H1 (cell line): ENCODE measurements around the gene POLR3H. TPM values are rescaled to one million over a fixed set of nuclear protein-coding genes. Genes with fewer than 3 reads are reported as not detected.

Experiments
- CTCF ChIA-PET: fragments of 300-600 bp; sonication (Branson Sonifier 250); formaldehyde crosslinking; loops from one replicate; lab custom pipeline; 2021; ENCODE audit not compliant: partially characterized antibody; lab: Charles Lee
- POLR2A ChIA-PET: fragments of 300-600 bp; sonication (Branson Sonifier 250); formaldehyde crosslinking; loops from one replicate; lab custom pipeline; 2021; ENCODE audit warnings: inconsistent platforms; ENCODE audit not compliant: partially characterized antibody; lab: Charles Lee
- DNase-seq, 2 experiments: peaks; one replicate each; pipeline versions ENCODE4 v3.0.0 to v3.0.0-alpha.2; 2010 to 2022; ENCODE audit warnings: low spot score in 2 of 2, low read depth in 1 of 2, mixed read lengths in 1 of 2
- FAIRE-seq: peaks from 2 replicates; lab custom pipeline; 2011; peaks lifted over from hg19 to GRCh38; lab: Jason Lieb, UNC
- H2AFZ ChIP-seq: 2 replicates; pipeline ENCODE4 v1.8.1; 2012; ENCODE audit warnings: low read length, inconsistent platforms
- H2AK5ac ChIP-seq: 2 replicates; pipeline ENCODE4 v1.6.1; 2013; ENCODE audit warnings: low read depth, low read length
- H2BK120ac ChIP-seq: replicated peaks from 2 replicates; pipeline ENCODE3; 2013; ENCODE audit warnings: low read depth, low read length, inconsistent platforms
- H2BK12ac ChIP-seq: 2 replicates; pipeline ENCODE4 v1.6.1; 2013; ENCODE audit warnings: low read depth, low read length
- H2BK15ac ChIP-seq: 2 replicates; pipeline ENCODE4 v1.6.1; 2013; ENCODE audit warnings: low read length
- H2BK20ac ChIP-seq: 2 replicates; pipeline ENCODE4 v1.6.1; 2013; ENCODE audit warnings: low read length
- H2BK5ac ChIP-seq: 2 replicates; pipeline ENCODE4 v1.6.1; 2013; ENCODE audit warnings: low read depth, low read length
- H3K14ac ChIP-seq: 2 replicates; pipeline ENCODE4 v1.6.1; 2013; ENCODE audit warnings: inconsistent platforms; ENCODE audit not compliant: insufficient read length
- H3K18ac ChIP-seq: 2 replicates; pipeline ENCODE4 v1.6.1; 2013; ENCODE audit warnings: low read length; ENCODE audit errors: extremely low read depth
- H3K23ac ChIP-seq: 2 replicates; pipeline ENCODE4 v1.6.1; 2013; ENCODE audit warnings: inconsistent platforms; ENCODE audit not compliant: insufficient read length
- H3K23me2 ChIP-seq: 2 replicates; pipeline ENCODE4 v1.6.1; 2013; ENCODE audit warnings: low read depth, low read length
- H3K27ac ChIP-seq: 2 replicates; pipeline ENCODE4 v1.6.1; 2011; ENCODE audit warnings: low read depth, low read length, inconsistent platforms
- H3K27me3 ChIP-seq, 4 experiments: replicated peaks in 1 of 4; 1 replicate in 1 of 4; 2 replicates in 3 of 4; pipeline versions ENCODE4 v1.6.1 to v1.8.1; 2011 to 2013; ENCODE audit warnings: low read length in 3 of 4, mild to moderate bottlenecking in 3 of 4, inconsistent platforms in 2 of 4, mixed read lengths in 2 of 4, moderate library complexity in 1 of 4; ENCODE audit not compliant: control insufficient read depth in 3 of 4, insufficient read depth in 3 of 4; ENCODE audit errors: extremely low read depth in 1 of 4
- H3K36me3 ChIP-seq, 4 experiments: 2 replicates each; pipeline versions ENCODE4 v1.6.1 to v1.8.1; 2011 to 2013; ENCODE audit warnings: mild to moderate bottlenecking in 4 of 4, low read length in 3 of 4, moderate library complexity in 2 of 4, control low read depth in 1 of 4, inconsistent platforms in 1 of 4; ENCODE audit not compliant: insufficient read depth in 4 of 4, control insufficient read depth in 2 of 4
- H3K4ac ChIP-seq: replicated peaks from 2 replicates; pipeline ENCODE3; 2013; ENCODE audit warnings: low read length, low read depth, mixed read lengths, inconsistent platforms; ENCODE audit not compliant: insufficient read length
- H3K4me1 ChIP-seq, 4 experiments: replicated peaks in 1 of 4; 1 replicate in 1 of 4; 2 replicates in 3 of 4; pipeline versions ENCODE4 v1.6.1 to v1.8.1; 2011 to 2013; ENCODE audit warnings: low read length in 3 of 4, inconsistent platforms in 2 of 4, mixed read lengths in 1 of 4; ENCODE audit not compliant: insufficient read depth in 4 of 4, control insufficient read depth in 3 of 4
- H3K4me2 ChIP-seq, 2 experiments: 2 replicates each; pipeline versions ENCODE4 v1.6.1 to v1.8.1; 2011 to 2013; ENCODE audit warnings: low read depth in 2 of 2, low read length in 2 of 2, control low read depth in 1 of 2, inconsistent platforms in 1 of 2, mild to moderate bottlenecking in 1 of 2; ENCODE audit not compliant: insufficient read depth in 1 of 2
- H3K4me3 ChIP-seq, 4 experiments: fragments of 200-600, 300-600 bp in 1 of 4; sonication (generic), shearing (Covaris generic), sonication (Bioruptor Twin) in 1 of 4; 2 replicates each; pipeline versions ENCODE4 v1.5.1 to v1.8.1; 2011 to 2016; ENCODE audit warnings: low read length in 4 of 4, low read depth in 3 of 4, control low read depth in 2 of 4, inconsistent platforms in 2 of 4, mild to moderate bottlenecking in 2 of 4, mixed read lengths in 1 of 4, moderate library complexity in 1 of 4; ENCODE audit not compliant: insufficient read depth in 2 of 4; ENCODE audit errors: extremely low read depth in 1 of 4
- H3K56ac ChIP-seq: replicated peaks from 2 replicates; pipeline ENCODE3; 2013; ENCODE audit warnings: low read depth, mild to moderate bottlenecking, mixed read lengths, low read length, inconsistent platforms; ENCODE audit not compliant: insufficient read length
- H3K79me1 ChIP-seq: 2 replicates; pipeline ENCODE4 v1.6.1; 2013; ENCODE audit warnings: low read depth, low read length, control low read depth
- H3K79me2 ChIP-seq, 2 experiments: 2 replicates each; pipeline versions ENCODE4 v1.6.1 to v1.8.1; 2012 to 2013; ENCODE audit warnings: low read length in 2 of 2, mild to moderate bottlenecking in 2 of 2, inconsistent platforms in 1 of 2; ENCODE audit not compliant: insufficient read depth in 2 of 2, control insufficient read depth in 1 of 2
- H3K9ac ChIP-seq, 4 experiments: replicated peaks in 1 of 4; 1 replicate in 1 of 4; 2 replicates in 3 of 4; pipeline versions ENCODE4 v1.6.1 to v1.8.1; 2011 to 2013; ENCODE audit warnings: low read depth in 3 of 4, low read length in 3 of 4, control low read depth in 2 of 4, mild to moderate bottlenecking in 2 of 4, moderate library complexity in 2 of 4, inconsistent platforms in 1 of 4; ENCODE audit errors: extremely low read depth in 1 of 4
- H3K9me3 ChIP-seq, 2 experiments: 2 replicates each; pipeline versions ENCODE4 v1.6.1 to v1.8.1; 2012 to 2013; ENCODE audit warnings: mild to moderate bottlenecking in 2 of 2, moderate library complexity in 2 of 2, control low read depth in 1 of 2, inconsistent platforms in 1 of 2, low read depth in 1 of 2, low read length in 1 of 2, mixed read lengths in 1 of 2; ENCODE audit not compliant: insufficient read depth in 2 of 2
- H4K20me1 ChIP-seq, 2 experiments: replicated peaks in 1 of 2; 2 replicates each; pipeline versions ENCODE3 to v1.8.1; 2011 to 2013; ENCODE audit warnings: inconsistent platforms in 2 of 2, low read length in 2 of 2, mild to moderate bottlenecking in 1 of 2; ENCODE audit not compliant: insufficient read depth in 2 of 2, control insufficient read depth in 1 of 2
- H4K5ac ChIP-seq: 2 replicates; pipeline ENCODE4 v1.6.1; 2013; ENCODE audit warnings: low read length, low read depth, mixed read lengths, inconsistent platforms; ENCODE audit not compliant: insufficient read length
- H4K8ac ChIP-seq: 2 replicates; pipeline ENCODE4 v1.8.0; 2013; ENCODE audit warnings: mild to moderate bottlenecking, moderate library complexity, low read length, inconsistent platforms; ENCODE audit not compliant: insufficient read depth; ENCODE audit errors: extremely low read depth
- H4K91ac ChIP-seq: replicated peaks from 2 replicates; pipeline ENCODE3; 2013; ENCODE audit warnings: low read length, mixed read lengths, inconsistent platforms; ENCODE audit not compliant: insufficient read length
- ASH2L ChIP-seq: fragments of 200-600, 300-600 bp; sonication (generic); IDR thresholded peaks from one replicate; pipeline ENCODE4 v1.7.1; 2017; ENCODE audit warnings: low read length
- CTBP2 ChIP-seq: IDR thresholded peaks from 2 replicates; pipeline ENCODE4 v1.7.0; 2011; ENCODE audit warnings: borderline replicate concordance, mild to moderate bottlenecking, moderate library complexity, mixed read lengths, low read length; ENCODE audit not compliant: insufficient read depth, insufficient read length
- EGR1 ChIP-seq: IDR thresholded peaks from 2 replicates; pipeline ENCODE4 v1.6.1; 2011; ENCODE audit warnings: low read depth, low read length, borderline replicate concordance
- GABPA ChIP-seq: IDR thresholded peaks from 2 replicates; pipeline ENCODE4 v1.6.1; 2011; ENCODE audit warnings: mild to moderate bottlenecking, low read length, moderate library complexity, borderline replicate concordance; ENCODE audit not compliant: insufficient read depth
- RBBP5 ChIP-seq: IDR thresholded peaks from 2 replicates; pipeline ENCODE4 v1.7.1; 2012; ENCODE audit warnings: low read depth, mild to moderate bottlenecking, inconsistent platforms, low read length, moderate library complexity, borderline replicate concordance
- RNF2 ChIP-seq: fragments of 200-900, 300-1000 bp; sonication (generic); IDR thresholded peaks from 2 replicates; pipeline ENCODE4 v1.7.1; 2016; ENCODE audit warnings: borderline replicate concordance, low read depth, mild to moderate bottlenecking, antibody characterized with exemption, low read length; ENCODE audit not compliant: poor library complexity, severe bottlenecking; ENCODE audit errors: missing control alignments
- RXRA ChIP-seq: IDR thresholded peaks from 2 replicates; pipeline ENCODE4 v1.6.1; 2011; ENCODE audit warnings: low read depth, mild to moderate bottlenecking, low read length, moderate library complexity; ENCODE audit not compliant: insufficient read depth
- SIN3A ChIP-seq, 2 experiments: IDR thresholded peaks in 1 of 2; conservative IDR thresholded peaks in 1 of 2; 2 replicates each; pipeline ENCODE4 v1.6.1; 2011 to 2012; ENCODE audit warnings: low read length in 2 of 2, improper control_type of control experiment in 1 of 2, low read depth in 1 of 2, mild to moderate bottlenecking in 1 of 2
- SIX5 ChIP-seq: IDR thresholded peaks from 2 replicates; pipeline ENCODE4 v1.6.1; 2011; ENCODE audit warnings: mild to moderate bottlenecking, low read depth, low read length
- TBP ChIP-seq: IDR thresholded peaks from 2 replicates; pipeline ENCODE4 v1.6.1; 2011; ENCODE audit warnings: low read depth, low read length, improper control_type of control experiment
- WGBS, 2 experiments: shearing (Covaris generic) in 1 of 2; methylation state at CpG; one replicate each; pipeline versions ENCODE4 v1.1.6 to v1.1.7; 2013 to 2015; ENCODE audit warnings: low lambda C conversion rate in 2 of 2, mixed read lengths in 2 of 2, inconsistent platforms in 1 of 2, low coverage in 1 of 2, missing lambda C conversion rate in 1 of 2; ENCODE audit not compliant: insufficient replicate concordance in 2 of 2, insufficient coverage in 1 of 2, insufficient read length in 1 of 2; ENCODE audit errors: extremely low coverage in 1 of 2, missing lambda C conversion rate in 1 of 2; 5-methylcytosine and 5-hydroxymethylcytosine counted together
- polyA plus RNA-seq, 7 experiments: library from polyadenylated mRNA; depleted of rRNA in 3 of 7; stranded (reverse) in 5 of 7; unstranded in 2 of 7; fragments of >200 nt in 5 of 7; fragments of 200-250 nt in 2 of 7; gene quantifications; 1 replicate in 5 of 7; 2 replicates in 1 of 7; 4 replicates in 1 of 7; pipeline versions ENCODE4 v1.2.1 to v1.2.3, GENCODE V29; 2011 to 2013; ENCODE audit warnings: missing spikeins in 2 of 7, mixed read lengths in 2 of 7
- total RNA-seq: library from RNA; stranded (reverse); fragmentation: NEBNext Ultra II Directional; extraction: Animal tissue kit (Norgen Biotek cat#: 25700); gene quantifications from 2 replicates; pipeline ENCODE4 v1.2.1, GENCODE V29; 2021

POLR3H gene
- total and polyA plus RNA-seq, 2 of the 8 experiments (the other 6 are each of a cell fraction or from before 2014, with no cell fraction given): 29.7 to 39.2 TPM

DNA sequence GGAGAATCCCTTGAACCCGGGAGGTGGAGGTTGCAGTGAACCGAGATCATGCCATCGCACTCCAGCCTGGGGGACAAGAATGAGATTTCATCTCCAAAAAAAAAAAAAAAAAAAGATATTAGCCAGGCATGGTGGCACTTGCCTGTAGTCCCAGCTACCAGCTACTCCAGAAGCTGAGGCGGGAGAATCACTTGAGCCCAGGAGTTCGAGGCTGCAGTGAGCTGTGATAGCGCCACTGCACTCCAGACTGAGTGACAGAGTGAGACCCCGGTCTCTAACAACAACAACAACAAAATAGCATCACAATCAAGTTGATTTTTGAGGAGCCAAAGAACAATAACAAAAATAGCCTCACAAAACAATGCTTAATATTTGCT lies 43.1 kb upstream of the POLR3H start:
- no peak overlapping the region for H3K56ac ChIP-seq
- peaks cover 6% of the 10 kb centered on the region; the same call in 1 of the 2 replicates for H3K23me2 ChIP-seq
- H2BK120ac ChIP-seq: no peak overlapping the region
- H3K79me1 ChIP-seq: no peaks in the 10 kb centered on the region
- no peak overlapping the region for H3K23ac ChIP-seq
- no peak overlapping the region for H2AFZ ChIP-seq
- no peak overlapping the region for H3K4ac ChIP-seq
- H3K14ac ChIP-seq: no peak overlapping the region
- no peaks in the 10 kb centered on the region for H3K9me3 ChIP-seq
- H2AK5ac ChIP-seq: no peak overlapping the region
- H3K4me1 ChIP-seq: peaks cover 0 to 8% (median 4%) of the 10 kb centered on the region in 4 experiments; a peak in 4 of 7 replicates
- WGBS, 2 experiments: 99% methylated on average over 7 of the region's 7 CpGs; no CpG with 5 or more reads in 1 of the 2 experiments
- H4K8ac ChIP-seq: no peak overlapping the region
- no peaks in the 10 kb centered on the region for H4K20me1 ChIP-seq
- FAIRE-seq (no peak), DNase-seq (no peak)
- H4K5ac ChIP-seq: no peak overlapping the region
- H2BK5ac ChIP-seq: no peak overlapping the region
- no peaks in the 10 kb centered on the region for H3K79me2 ChIP-seq
- H3K27me3 ChIP-seq: no peaks in the 10 kb centered on the region
- H3K9ac ChIP-seq: no peak overlapping the region
- H3K18ac ChIP-seq: no peak overlapping the region
- no peak overlapping the region for H3K4me2 ChIP-seq
- POLR2A ChIA-PET: interaction anchor here (0.7 to 4.2 kb wide), 2 partner anchors 9 to 141 kb away, joined by 4 to 42 read pairs; partner anchors contain the start of gene TOB2
- H2BK12ac ChIP-seq: no peak overlapping the region
- no peak overlapping the region for H3K27ac ChIP-seq
- H3K4me3 ChIP-seq: no peak overlapping the region
- CTCF ChIA-PET: interaction anchor here (0.6 to 8.0 kb wide), 3 partner anchors 10 to 86 kb away, joined by 3 to 63 read pairs (median 29); no protein-coding TSS in a partner anchor
- no peaks in the 10 kb centered on the region for H3K36me3 ChIP-seq
- no peak overlapping the region for H4K91ac ChIP-seq
- no peak overlapping the region for H2BK15ac ChIP-seq
- H2BK20ac ChIP-seq: no peak overlapping the region
- no peak for TF ChIP-seq CTBP2
- TF ChIP-seq RXRA: no peak
- no peak for TF ChIP-seq GABPA
- no peak for TF ChIP-seq ASH2L
- TF ChIP-seq RBBP5: no peak
- TF ChIP-seq SIN3A (conservative IDR thresholded peaks at IDR 0.05 in 1 of 2, IDR thresholded peaks at IDR 0.05 in 1 of 2; ENCODE audit: low read depth in 1 of 2, low read length in 2 of 2): no peak
- TF ChIP-seq SIX5: no peak
- TF ChIP-seq TBP: no peak
- no peak for TF ChIP-seq EGR1
- TF ChIP-seq RNF2: no peak
